SU-DHL-6 (cell line): ENCODE data around the gene ACTR5.

Source experiments
- H2AFZ ChIP-seq: fragments of 200-600 bp; sonication (generic); 2 replicates; pipeline ENCODE4 v1.6.1; 2014; ENCODE audit warnings: low read depth, mild to moderate bottlenecking, moderate library complexity, mixed read lengths, antibody characterized with exemption, low read length; ENCODE audit not compliant: severe bottlenecking
- H3F3A ChIP-seq: fragments of 200-600 bp; shearing (Covaris generic); 2 replicates; pipeline ENCODE4 v1.6.0; 2016; ENCODE audit warnings: antibody characterized with exemption, mild to moderate bottlenecking; ENCODE audit not compliant: insufficient read depth
- H3K27ac ChIP-seq: fragments of 200-600 bp; sonication (generic); 2 replicates; pipeline ENCODE4 v1.5.1; 2016; ENCODE audit warnings: low read depth, mild to moderate bottlenecking, low read length, moderate library complexity, mixed read lengths
- H3K27me3 ChIP-seq: fragments of 200-600 bp; sonication (generic), shearing (Covaris generic); 2 replicates; pipeline ENCODE4 v1.6.0; 2014; ENCODE audit warnings: mild to moderate bottlenecking, low read length
- H3K36me3 ChIP-seq: fragments of 200-600 bp; sonication (generic); 2 replicates; pipeline ENCODE4 v1.6.1; 2014; ENCODE audit warnings: mild to moderate bottlenecking, low read length, mixed read lengths
- H3K4me2 ChIP-seq: fragments of 300-600, 200-600 bp; shearing (Covaris generic), sonication (generic); 2 replicates; pipeline ENCODE4 v1.6.0; 2014; ENCODE audit warnings: low read length, low read depth, mild to moderate bottlenecking; ENCODE audit not compliant: poor library complexity, severe bottlenecking
- H3K4me3 ChIP-seq: fragments of 200-600 bp; sonication (generic); 2 replicates; pipeline ENCODE4 v1.5.1; 2014; ENCODE audit warnings: antibody characterized with exemption, low read length, mild to moderate bottlenecking, mixed read lengths; ENCODE audit not compliant: insufficient read depth, poor library complexity, severe bottlenecking
- H3K79me2 ChIP-seq: fragments of 200-600 bp; sonication (generic); 2 replicates; pipeline ENCODE4 v1.6.1; 2014; ENCODE audit warnings: mild to moderate bottlenecking, low read length, moderate library complexity; ENCODE audit not compliant: insufficient read depth
- H3K9ac ChIP-seq: fragments of 200-600 bp; sonication (generic); 2 replicates; pipeline ENCODE4 v1.7.0; 2014; ENCODE audit warnings: mild to moderate bottlenecking, low read length
- H3K9me2 ChIP-seq: fragments of 200-600 bp; sonication (generic); replicated peaks from 2 replicates; pipeline ENCODE4 v1.6.1; 2014; ENCODE audit warnings: low read length; ENCODE audit not compliant: insufficient read depth
- H3K9me3 ChIP-seq: fragments of 200-600 bp; sonication (generic); 2 replicates; pipeline ENCODE4 v1.6.1; 2014; ENCODE audit warnings: low read length, mixed read lengths; ENCODE audit not compliant: insufficient read depth
- H4K20me1 ChIP-seq: fragments of 200-600 bp; sonication (generic); 2 replicates; pipeline ENCODE4 v1.6.1; 2014; ENCODE audit warnings: low read depth, mild to moderate bottlenecking, antibody characterized with exemption, low read length, moderate library complexity, mixed read lengths
- CTCF ChIP-seq: fragments of 200-600 bp; sonication (generic); IDR thresholded peaks from one replicate; pipeline ENCODE4 v1.5.1; 2017; ENCODE audit warnings: antibody characterized with exemption, mild to moderate bottlenecking, low read length, moderate library complexity; ENCODE audit not compliant: insufficient read depth, poor library complexity, severe bottlenecking
- EZH2phosphoT487 ChIP-seq: fragments of 200-600 bp; sonication (generic), shearing (Covaris generic); conservative IDR thresholded peaks from 2 replicates; pipeline ENCODE4 v1.6.1; 2018; ENCODE audit warnings: mild to moderate bottlenecking, antibody characterized with exemption, low read length, moderate library complexity, mixed read lengths

Gene ACTR5

GRCh38 chr20:38723017-38723847, 25.0 kb upstream of the ACTR5 start:
- Histone ChIP-seq H3K27ac (no peak overlapping the region), H3K9me2 (no peaks in the 10 kb centered on the region), H3K27me3 (no peaks in the 10 kb centered on the region), H3K4me2 (no peak overlapping the region), H3K9me3 (no peaks in the 10 kb centered on the region), H2AFZ (no peak overlapping the region), H3K9ac (no peak overlapping the region), H3K79me2 (no peaks in the 10 kb centered on the region), H3K4me3 (no peak overlapping the region), H3F3A (no peaks in the 10 kb centered on the region), H3K36me3 (no peaks in the 10 kb centered on the region), H4K20me1 (no peaks in the 10 kb centered on the region)
- TF ChIP-seq CTCF (no peak), EZH2phosphoT487 (no peak)

- H3K79me2 ChIP-seq, result no peaks in the 10 kb centered on the region
- H3F3A ChIP-seq, result no peaks in the 10 kb centered on the region
- H3K36me3 ChIP-seq, result no peaks in the 10 kb centered on the region
- H4K20me1 ChIP-seq, result no peaks in the 10 kb centered on the region
- no peaks in the 10 kb centered on the region for H3K9me2 ChIP-seq
- TF ChIP-seq EZH2phosphoT487 (no peak), CTCF (no peak)
- H3K9me3 ChIP-seq, result no peaks in the 10 kb centered on the region
- no peak within 1 kb of the TSS for H3K4me3 ChIP-seq
- no peak within 1 kb of the TSS for H3K27ac ChIP-seq
- no peaks in the 10 kb centered on the region for H3K27me3 ChIP-seq
- H3K4me2 ChIP-seq, result no peak within 1 kb of the TSS
- no peak within 1 kb of the TSS for H3K9ac ChIP-seq
- no peak within 1 kb of the TSS for H2AFZ ChIP-seq
Observed at GRCh38 chr20:38723848-38724625, 24.2 kb upstream of the ACTR5 start, which contains the start of gene SLC32A1. SLC32A1 (plus strand) TSS chr20:38724486; CDS start chr20:38724725, 239 bp downstream.

GRCh38 chr20:38724626-38725147, 23.6 kb upstream of the ACTR5 start:
- Histone ChIP-seq H3K9ac (no peak overlapping the region), H3K4me2 (no peak overlapping the region), H4K20me1 (no peaks in the 10 kb centered on the region), H3K36me3 (no peaks in the 10 kb centered on the region), H3K9me3 (no peaks in the 10 kb centered on the region), H3K27ac (no peak overlapping the region), H3K27me3 (no peaks in the 10 kb centered on the region), H2AFZ (no peak overlapping the region), H3K4me3 (no peak overlapping the region), H3K9me2 (no peaks in the 10 kb centered on the region), H3F3A (no peaks in the 10 kb centered on the region), H3K79me2 (no peaks in the 10 kb centered on the region)
- TF ChIP-seq EZH2phosphoT487, result no peak
- TF ChIP-seq CTCF, result no peak
